Spleen (tissue), 11 donors: ENCODE results near the gene DMD. TPM values are rescaled to one million over a fixed set of nuclear protein-coding genes. Genes with fewer than 3 reads are reported as not detected.

Experiments used
- DNase-seq: peaks from one replicate; pipeline ENCODE4 v3.0.0-alpha.2; 2020
- H3K27ac ChIP-seq, 8 donors: fragments of 200-600 bp; sonication (generic) in 7 of 8; 1 replicate in 4 of 8; 2 replicates in 4 of 8; pipeline versions ENCODE4 v1.5.0 to v1.8.0; 2016 to 2021; ENCODE audit warnings: inconsistent platforms in 4 of 8, mild to moderate bottlenecking in 4 of 8, moderate library complexity in 1 of 8
- H3K27me3 ChIP-seq, 7 donors: fragments of 200-600 bp; sonication (generic) in 6 of 7; replicated peaks in 1 of 7; 1 replicate in 4 of 7; 2 replicates in 3 of 7; pipeline versions ENCODE4 v1.5.0 to v1.8.0; 2016 to 2021; ENCODE audit warnings: inconsistent platforms in 3 of 7, mild to moderate bottlenecking in 1 of 7
- H3K36me3 ChIP-seq, 6 donors: fragments of 200-600 bp; sonication (generic) in 5 of 6; 1 replicate in 4 of 6; 2 replicates in 2 of 6; pipeline versions ENCODE4 v1.5.0 to v1.8.0; 2016 to 2021; ENCODE audit warnings: inconsistent platforms in 2 of 6
- H3K4me1 ChIP-seq, 6 donors: fragments of 200-600 bp; sonication (generic) in 5 of 6; 1 replicate in 3 of 6; 2 replicates in 3 of 6; pipeline versions ENCODE4 v1.5.0 to v1.8.0; 2016 to 2021; ENCODE audit warnings: inconsistent platforms in 3 of 6
- H3K4me3 ChIP-seq, 8 donors: fragments of 200-600 bp; sonication (generic) in 7 of 8; 1 replicate in 4 of 8; 2 replicates in 4 of 8; pipeline versions ENCODE4 v1.5.0 to v1.8.0; 2016 to 2021; ENCODE audit warnings: inconsistent platforms in 4 of 8, mild to moderate bottlenecking in 4 of 8, moderate library complexity in 2 of 8
- H3K9me3 ChIP-seq, 8 donors: fragments of 200-600 bp; sonication (generic) in 7 of 8; 1 replicate in 4 of 8; 2 replicates in 4 of 8; pipeline versions ENCODE4 v1.5.0 to v1.8.0; 2016 to 2021; ENCODE audit warnings: inconsistent platforms in 4 of 8
- POLR2A ChIP-seq, 3 donors: fragments of 450-650 bp; IDR thresholded peaks; one replicate each; pipeline ENCODE4 v1.5.1; 2017; ENCODE audit warnings: antibody characterized with exemption in 3 of 3, mild to moderate bottlenecking in 1 of 3
- POLR2AphosphoS5 ChIP-seq, 3 donors: sonication (generic); formaldehyde crosslinking; IDR thresholded peaks; one replicate each; pipeline ENCODE4 v1.5.1; 2017; ENCODE audit warnings: antibody characterized with exemption in 3 of 3
- WGBS, 5 donors: extraction: QIAGEN DNeasy Blood & Tissue Kit in 3 of 5; methylation state at CpG; one replicate each; pipeline versions ENCODE4 v1.1.5 to v1.1.7; 2013 to 2018; 5-methylcytosine and 5-hydroxymethylcytosine counted together
- intact Hi-C: fragments of 100-400 bp; cut with DNase I; formaldehyde crosslinking; loops from one replicate; pipeline ENCODE4 v1.15.0; 2023; ENCODE audit warnings: low total_unique reads
- polyA plus RNA-seq, 3 donors: library from polyadenylated mRNA; stranded (reverse); fragments of 200-250 nt; gene quantifications; one replicate each; pipeline ENCODE4 v1.2.1, GENCODE V29; 2013
- total RNA-seq, 7 donors: library from RNA; depleted of rRNA in 3 of 7; stranded (reverse); fragments of >200 nt in 3 of 7; fragmentation: NEBNext Ultra II Directional in 4 of 7; extraction: Animal tissue kit (Norgen Biotek cat#: 25700) in 4 of 7; gene quantifications; one replicate each; pipeline versions ENCODE4 v1.1.0 to v1.2.1, GENCODE V29; 2016 to 2021
- TF ChIP-seq, protein P1 (sequence below), 11 experiments: fragments of 200-600 bp in 7 of 11; fragments of 450-650 bp in 4 of 11; sonication (generic) in 4 of 11; IDR thresholded peaks in 8 of 11; conservative IDR thresholded peaks in 3 of 11; 1 replicate in 7 of 11; 2 replicates in 4 of 11; pipeline versions ENCODE4 v1.4.0 to v1.8.0; 2016 to 2021; ENCODE audit warnings: antibody characterized with exemption in 11 of 11, inconsistent platforms in 4 of 11, mild to moderate bottlenecking in 1 of 11
- donor health status: healthy with polysubstance abuse.
- donor health status: DM: no; HTN: no; CAD: no; lungs with moderate emphysema.
- donor health status: DM: no; HTN: no; CAD: no.
- donor health status: Bipolar disorder and iron deficiency.
- donor health status: healthy.
- donor health status: DM: no; HTN: no; CAD: no.
- donor health status: DM: yes; HTN: yes; CAD: no.

Gene DMD
- total and polyA plus RNA-seq, 10 donors = 1.3 to 11.3 (median 4.4) TPM

DNA sequence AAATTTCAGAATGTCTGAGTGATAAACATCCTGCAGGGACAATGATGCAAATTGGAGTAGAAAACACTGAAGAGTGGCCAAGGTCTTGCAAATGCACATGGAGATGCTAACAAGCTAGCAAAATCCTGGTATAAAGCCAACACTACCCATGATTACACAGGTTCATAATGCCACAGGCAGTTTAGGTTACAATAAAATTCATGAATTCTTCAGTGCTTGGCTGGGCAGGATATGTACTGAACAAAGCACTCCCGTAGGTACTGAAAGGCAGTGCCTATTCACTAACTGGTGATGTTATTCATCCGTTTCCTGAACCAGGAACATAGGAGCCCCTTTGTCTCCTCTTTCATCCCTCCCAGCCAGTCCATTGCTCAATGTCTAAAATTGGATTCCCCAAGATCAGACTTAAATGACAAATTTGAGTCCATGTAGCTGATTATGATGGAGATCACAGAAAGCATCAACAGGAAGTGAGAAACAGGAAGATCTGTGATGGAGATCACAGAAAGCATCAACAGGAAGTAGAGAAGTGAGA, 244.5 kb downstream of the DMD start:
- no peaks in the 10 kb centered on the region for H3K36me3 ChIP-seq
- no peaks in the 10 kb centered on the region for H3K9me3 ChIP-seq
- no peak for TF ChIP-seq POLR2A (IDR thresholded peaks at IDR 0.05)
- TF ChIP-seq, protein P1, sequence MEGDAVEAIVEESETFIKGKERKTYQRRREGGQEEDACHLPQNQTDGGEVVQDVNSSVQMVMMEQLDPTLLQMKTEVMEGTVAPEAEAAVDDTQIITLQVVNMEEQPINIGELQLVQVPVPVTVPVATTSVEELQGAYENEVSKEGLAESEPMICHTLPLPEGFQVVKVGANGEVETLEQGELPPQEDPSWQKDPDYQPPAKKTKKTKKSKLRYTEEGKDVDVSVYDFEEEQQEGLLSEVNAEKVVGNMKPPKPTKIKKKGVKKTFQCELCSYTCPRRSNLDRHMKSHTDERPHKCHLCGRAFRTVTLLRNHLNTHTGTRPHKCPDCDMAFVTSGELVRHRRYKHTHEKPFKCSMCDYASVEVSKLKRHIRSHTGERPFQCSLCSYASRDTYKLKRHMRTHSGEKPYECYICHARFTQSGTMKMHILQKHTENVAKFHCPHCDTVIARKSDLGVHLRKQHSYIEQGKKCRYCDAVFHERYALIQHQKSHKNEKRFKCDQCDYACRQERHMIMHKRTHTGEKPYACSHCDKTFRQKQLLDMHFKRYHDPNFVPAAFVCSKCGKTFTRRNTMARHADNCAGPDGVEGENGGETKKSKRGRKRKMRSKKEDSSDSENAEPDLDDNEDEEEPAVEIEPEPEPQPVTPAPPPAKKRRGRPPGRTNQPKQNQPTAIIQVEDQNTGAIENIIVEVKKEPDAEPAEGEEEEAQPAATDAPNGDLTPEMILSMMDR (IDR thresholded peaks at IDR 0.05 in 8 of 11, conservative IDR thresholded peaks at IDR 0.05 in 3 of 11) = no peak
- no peak for TF ChIP-seq POLR2AphosphoS5 (IDR thresholded peaks at IDR 0.05)
- WGBS, 5 donors = 44 to 69% (median 59%) methylated on average over 2 of the region's 2 CpGs
- no peaks in the 10 kb centered on the region for H3K27me3 ChIP-seq
- no peak overlapping the region for H3K4me3 ChIP-seq
- intact Hi-C loops = no loop called here
- H3K27ac ChIP-seq = no peak overlapping the region
- no peak for DNase-seq
- H3K4me1 ChIP-seq = no peaks in the 10 kb centered on the region

DNA sequence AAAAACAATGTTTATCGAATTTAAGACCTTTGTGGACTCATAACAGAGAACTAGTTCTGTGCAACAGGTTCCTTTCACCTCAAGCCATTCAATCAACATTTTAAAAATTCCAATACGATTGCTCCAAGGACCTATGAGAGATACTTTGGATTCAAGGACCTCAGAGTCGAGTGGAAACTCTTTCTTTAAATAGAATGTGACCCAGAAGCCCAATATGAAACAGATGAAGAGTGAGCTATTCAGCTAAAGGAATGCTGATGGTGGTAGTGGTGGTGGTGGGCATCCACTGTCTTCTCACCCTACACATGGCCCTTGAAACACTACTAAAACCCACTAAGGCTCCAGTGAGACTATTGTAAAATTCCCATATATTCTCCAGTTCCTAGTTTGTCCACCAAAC, 257.2 kb downstream of the DMD start:
- H3K4me1 ChIP-seq = no peaks in the 10 kb centered on the region
- DNase-seq = no peak
- TF ChIP-seq POLR2AphosphoS5 (IDR thresholded peaks at IDR 0.05) = no peak
- TF ChIP-seq, protein P1 (IDR thresholded peaks at IDR 0.05 in 8 of 11, conservative IDR thresholded peaks at IDR 0.05 in 3 of 11) = no peak
- TF ChIP-seq POLR2A (IDR thresholded peaks at IDR 0.05) = no peak
- intact Hi-C loops = no loop called here
- WGBS, 5 donors = 42 to 58% (median 47%) methylated on average over 3 of the region's 3 CpGs
- no peak overlapping the region for H3K27ac ChIP-seq
- H3K36me3 ChIP-seq = no peaks in the 10 kb centered on the region
- H3K27me3 ChIP-seq = no peaks in the 10 kb centered on the region
- no peaks in the 10 kb centered on the region for H3K9me3 ChIP-seq
- H3K4me3 ChIP-seq = no peak overlapping the region

DNA sequence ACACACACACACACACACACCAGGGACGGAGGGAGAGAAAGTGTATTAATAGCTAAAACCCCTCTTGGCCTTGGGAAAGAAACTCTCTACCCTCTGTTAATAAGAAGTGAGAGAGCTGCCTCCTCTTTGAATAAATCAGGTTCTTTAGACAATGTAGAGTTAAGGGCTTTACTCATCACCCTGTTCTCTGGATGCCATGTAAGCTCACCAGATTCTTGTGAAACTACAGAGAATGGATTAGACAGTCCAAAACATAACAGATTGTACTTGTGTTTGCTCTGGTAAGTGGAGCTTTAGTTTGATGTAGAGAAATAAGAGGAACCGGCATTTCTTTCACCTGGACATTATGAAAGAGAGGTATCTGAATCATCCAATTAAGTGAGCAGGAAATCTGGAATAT, 263.2 kb downstream of the DMD start:
- Histone ChIP-seq H3K27me3 (no peaks in the 10 kb centered on the region), H3K9me3 (no peaks in the 10 kb centered on the region), H3K27ac (no peak overlapping the region), H3K4me1 (no peaks in the 10 kb centered on the region), H3K4me3 (no peak overlapping the region), H3K36me3 (no peaks in the 10 kb centered on the region)
- TF ChIP-seq, protein P1 (IDR thresholded peaks at IDR 0.05 in 8 of 11, conservative IDR thresholded peaks at IDR 0.05 in 3 of 11) = no peak
- no peak for TF ChIP-seq POLR2A (IDR thresholded peaks at IDR 0.05)
- TF ChIP-seq POLR2AphosphoS5 (IDR thresholded peaks at IDR 0.05) = no peak
- no peak for DNase-seq
- 62 to 95% (median 69%) methylated on average over 1 to 2 of the region's 2 CpGs for WGBS, 5 donors
- intact Hi-C loops = no loop called here

DNA sequence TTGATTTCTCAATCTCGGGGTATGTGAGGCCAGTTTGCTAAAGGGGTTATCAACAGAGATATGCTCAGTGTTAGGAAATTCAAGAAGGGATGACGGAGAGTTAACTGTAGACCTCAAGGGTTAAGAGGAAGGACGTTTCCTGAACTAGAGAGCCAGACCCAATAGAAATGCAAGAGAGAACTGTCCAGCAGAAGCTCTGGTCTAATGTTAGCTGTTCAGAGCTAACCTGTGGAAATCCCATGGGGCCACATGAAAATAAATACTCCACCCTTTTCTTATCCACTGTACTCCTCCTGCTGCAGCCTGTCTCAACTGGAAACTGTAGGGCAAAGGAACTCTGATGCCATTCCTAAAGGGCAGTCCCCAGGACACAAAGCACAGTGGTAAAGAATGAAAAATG, 274.3 kb downstream of the DMD start:
- Histone ChIP-seq H3K9me3 (no peaks in the 10 kb centered on the region), H3K4me1 (no peaks in the 10 kb centered on the region), H3K4me3 (no peak overlapping the region), H3K36me3 (no peaks in the 10 kb centered on the region), H3K27ac (no peak overlapping the region), H3K27me3 (no peaks in the 10 kb centered on the region)
- TF ChIP-seq POLR2A (IDR thresholded peaks at IDR 0.05) (no peak), POLR2AphosphoS5 (IDR thresholded peaks at IDR 0.05) (no peak)
- TF ChIP-seq, protein P1 (IDR thresholded peaks at IDR 0.05 in 8 of 11, conservative IDR thresholded peaks at IDR 0.05 in 3 of 11) = no peak
- 38 to 45% (median 40%) methylated on average over 3 of the region's 3 CpGs for WGBS, 5 donors
- DNase-seq = no peak
- intact Hi-C loops = no loop called here
